NT2/D1 (cell line): ENCODE results near the gene NEGR1.

Experiments used
- YY1 ChIP-seq: IDR thresholded peaks from 2 replicates; pipeline ENCODE4 v1.6.1; 2011; ENCODE audit not compliant: insufficient read length, insufficient read depth
- ZNF274 ChIP-seq: IDR thresholded peaks from 2 replicates; pipeline ENCODE4 v1.6.1; 2011; ENCODE audit warnings: mild to moderate bottlenecking, low read depth, low read length

DNA sequence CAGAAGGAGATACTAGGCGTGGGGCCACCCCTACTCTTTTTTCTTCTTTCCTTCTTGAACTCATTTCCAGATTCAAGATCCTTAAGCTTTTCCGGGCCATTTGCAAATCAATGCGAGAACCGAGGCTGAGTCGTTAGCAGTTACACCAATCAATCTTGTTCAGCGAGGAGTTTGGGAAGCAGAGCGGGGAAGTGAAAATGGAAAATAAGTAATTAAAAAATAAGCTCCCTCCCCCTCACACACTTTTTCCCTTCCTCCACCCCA, 1.7 kb upstream of the NEGR1 start:
- no peak for TF ChIP-seq YY1
- no peak for TF ChIP-seq ZNF274
